Memory B cell (primary cell): ENCODE data around the gene MFAP3L.
A peak's percentile ranks its signal among the peaks of the same experiment; 100 is the strongest.

Experiments used
- ATAC-seq: fragments of 150-1000 bp; cut with Tn5 transposase; 2 replicates; pipeline ENCODE4 v1.10.0; 2021; ENCODE audit warnings: low read depth, mild to moderate bottlenecking, moderate library complexity
- DNase-seq, 2 donors: peaks; one replicate each; pipeline ENCODE4 v3.0.0; 2022; ENCODE audit warnings: low spot score in 2 of 2
- H3K27ac Mint-ChIP-seq: one replicate; pipeline ENCODE4 v1.8.0; 2022; ENCODE audit warnings: mild to moderate bottlenecking, moderate library complexity, mixed read lengths
- H3K27me3 Mint-ChIP-seq: one replicate; pipeline ENCODE4 v1.8.0; 2022; ENCODE audit warnings: mixed read lengths
- H3K36me3 Mint-ChIP-seq: one replicate; pipeline ENCODE4 v1.8.0; 2022; ENCODE audit warnings: mild to moderate bottlenecking, mixed read lengths
- H3K4me1 Mint-ChIP-seq: one replicate; pipeline ENCODE4 v1.8.0; 2022; ENCODE audit warnings: mixed read lengths
- H3K4me3 Mint-ChIP-seq: one replicate; pipeline ENCODE4 v1.8.0; 2022; ENCODE audit warnings: mild to moderate bottlenecking, moderate library complexity, mixed read lengths
- H3K9me3 Mint-ChIP-seq: one replicate; pipeline ENCODE4 v1.8.0; 2022; ENCODE audit warnings: mixed read lengths

MFAP3L gene

DNA sequence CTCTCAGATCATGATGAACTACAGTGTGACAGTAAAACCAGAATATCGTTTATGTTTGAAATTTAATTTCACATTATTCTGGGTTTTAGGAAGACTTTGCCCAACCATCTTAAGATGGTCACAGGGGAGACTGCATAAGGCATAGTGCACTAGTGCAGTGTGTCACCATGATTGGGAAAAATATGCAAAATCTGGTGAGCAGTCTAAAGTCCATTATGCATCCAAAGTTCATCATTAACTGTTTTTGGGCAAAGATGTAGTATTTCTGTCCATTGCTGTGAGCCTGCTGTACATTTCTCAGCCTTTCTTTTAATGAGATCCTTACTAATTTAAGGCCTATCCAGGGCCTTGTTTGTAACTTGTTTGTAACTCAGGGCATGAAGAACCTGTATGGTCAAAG is 11.3 kb upstream of the MFAP3L start:
- Mint-ChIP-seq H3K4me1 (no peaks in the 10 kb centered on the region), H3K27me3 (peaks cover 4% of the 10 kb centered on the region), H3K9me3 (no peaks in the 10 kb centered on the region), H3K27ac (no peak overlapping the region), H3K4me3 (no peak overlapping the region), H3K36me3 (no peaks in the 10 kb centered on the region)
- no peak for DNase-seq
- no peak for ATAC-seq

- ATAC-seq (no peak), DNase-seq (no peak)
- Mint-ChIP-seq H3K4me3 (no peak overlapping the region), H3K9me3 (no peaks in the 10 kb centered on the region), H3K27ac (no peak overlapping the region), H3K36me3 (no peaks in the 10 kb centered on the region), H3K27me3 (peaks cover 4% of the 10 kb centered on the region), H3K4me1 (no peaks in the 10 kb centered on the region)
These were observed 9.7 kb upstream of the MFAP3L start for GRCh38 chr4:170035845-170036244.

DNA sequence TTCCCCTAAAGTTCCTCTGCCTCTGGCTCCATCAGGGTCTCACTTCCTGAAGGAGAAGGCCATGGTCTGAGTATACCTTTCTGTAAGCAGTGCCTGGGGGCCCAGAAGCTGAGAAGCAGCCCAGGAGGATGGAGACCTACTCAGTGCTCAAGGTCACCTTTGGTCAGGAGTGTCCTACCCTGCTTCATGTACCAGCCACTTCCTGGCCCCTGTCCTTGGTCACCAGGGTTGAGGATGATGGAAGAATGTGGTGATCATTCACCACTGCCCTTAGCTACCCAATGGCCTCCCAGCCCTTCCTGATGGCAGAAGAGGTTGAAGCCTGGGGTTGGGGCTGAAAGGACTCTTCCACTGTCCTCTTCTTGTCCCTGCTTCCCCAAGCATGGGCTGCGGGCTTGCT is 9.0 kb upstream of the MFAP3L start:
- Mint-ChIP-seq H3K4me1 (no peaks in the 10 kb centered on the region), H3K27ac (no peak overlapping the region), H3K36me3 (no peaks in the 10 kb centered on the region), H3K27me3 (peaks cover 4% of the 10 kb centered on the region), H3K9me3 (no peaks in the 10 kb centered on the region), H3K4me3 (no peak overlapping the region)
- DNase-seq (no peak), ATAC-seq (no peak)

DNA sequence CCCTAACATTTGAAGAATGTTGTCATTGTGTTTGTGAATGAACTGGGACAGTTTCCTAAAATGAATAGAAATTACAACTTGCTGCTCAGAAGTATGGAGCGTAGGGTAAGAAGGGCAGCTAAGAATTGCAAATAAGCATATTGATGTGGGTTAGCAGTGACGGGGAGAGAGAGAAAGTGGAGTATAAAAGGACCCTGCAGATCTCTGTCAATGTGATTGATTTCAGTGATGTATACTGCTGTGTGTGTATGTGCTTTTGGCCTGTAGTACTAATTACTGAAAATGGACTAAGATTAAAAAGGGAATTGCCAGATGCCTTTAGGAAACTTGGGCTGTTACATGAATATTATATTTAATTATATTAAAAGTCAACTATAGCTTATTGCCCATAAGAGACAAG is 7.8 kb upstream of the MFAP3L start:
- H3K27ac Mint-ChIP-seq = no peak overlapping the region
- no peaks in the 10 kb centered on the region for H3K9me3 Mint-ChIP-seq
- DNase-seq (no peak), ATAC-seq (no peak)
- H3K36me3 Mint-ChIP-seq = no peaks in the 10 kb centered on the region
- H3K4me1 Mint-ChIP-seq = no peaks in the 10 kb centered on the region
- no peak overlapping the region for H3K4me3 Mint-ChIP-seq
- H3K27me3 Mint-ChIP-seq = peaks cover 9% of the 10 kb centered on the region

DNA sequence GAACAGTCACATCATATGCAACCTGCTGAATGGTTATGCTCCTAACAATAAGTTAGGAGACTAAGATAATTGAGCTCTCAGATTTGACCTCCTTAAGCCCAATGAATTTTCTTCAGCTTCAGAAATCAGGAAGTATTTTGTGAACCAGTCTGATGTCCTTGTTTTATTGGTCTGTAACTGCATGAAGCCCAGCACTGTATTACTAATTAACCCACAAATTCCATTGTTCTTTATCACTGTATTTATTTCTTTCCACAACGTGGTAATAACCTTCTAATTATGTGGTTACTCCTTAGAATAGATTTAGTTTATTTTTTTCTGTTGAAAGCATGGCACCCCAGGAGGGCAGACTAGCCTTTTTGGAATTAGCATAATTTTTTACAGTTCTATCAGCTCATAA is 3.9 kb upstream of the MFAP3L start:
- H3K27ac Mint-ChIP-seq = no peak overlapping the region
- no peak overlapping the region for H3K4me3 Mint-ChIP-seq
- no peak for ATAC-seq
- DNase-seq = no peak
- peaks cover 9% of the 10 kb centered on the region for H3K27me3 Mint-ChIP-seq
- H3K9me3 Mint-ChIP-seq = peaks cover 2% of the 10 kb centered on the region
- no peaks in the 10 kb centered on the region for H3K36me3 Mint-ChIP-seq
- H3K4me1 Mint-ChIP-seq = peaks cover 5% of the 10 kb centered on the region

GRCh38 chr4:170027181-170027829 is 1.1 kb upstream of the MFAP3L start:
- DNase-seq (peak; percentile 83 to 85), ATAC-seq (peak; percentile 75)
- Mint-ChIP-seq H3K36me3 (no peaks in the 10 kb centered on the region), H3K4me3 (peak overlapping the region; percentile 87), H3K9me3 (peaks cover 2% of the 10 kb centered on the region), H3K4me1 (peaks cover 5% of the 10 kb centered on the region), H3K27me3 (peaks cover 7% of the 10 kb centered on the region), H3K27ac (peak overlapping the region; percentile 63)

GRCh38 chr4:170025523-170026252 is 507 bp downstream of the MFAP3L start:
- Mint-ChIP-seq H3K27ac (no peak overlapping the region), H3K9me3 (peaks cover 2% of the 10 kb centered on the region), H3K4me3 (peak overlapping the region; percentile 76), H3K4me1 (peaks cover 5% of the 10 kb centered on the region), H3K27me3 (peaks cover 9% of the 10 kb centered on the region), H3K36me3 (no peaks in the 10 kb centered on the region)
- ATAC-seq (no peak), DNase-seq (peak in 1 of 2 donors; percentile 4)

GRCh38 chr4:170022211-170022610 is 4.0 kb downstream of the MFAP3L start:
- DNase-seq = no peak
- Mint-ChIP-seq H3K9me3 (no peaks in the 10 kb centered on the region), H3K27ac (no peak overlapping the region), H3K36me3 (no peaks in the 10 kb centered on the region), H3K4me3 (no peak overlapping the region), H3K4me1 (peaks cover 1% of the 10 kb centered on the region), H3K27me3 (peaks cover 5% of the 10 kb centered on the region)
- ATAC-seq = no peak

DNA sequence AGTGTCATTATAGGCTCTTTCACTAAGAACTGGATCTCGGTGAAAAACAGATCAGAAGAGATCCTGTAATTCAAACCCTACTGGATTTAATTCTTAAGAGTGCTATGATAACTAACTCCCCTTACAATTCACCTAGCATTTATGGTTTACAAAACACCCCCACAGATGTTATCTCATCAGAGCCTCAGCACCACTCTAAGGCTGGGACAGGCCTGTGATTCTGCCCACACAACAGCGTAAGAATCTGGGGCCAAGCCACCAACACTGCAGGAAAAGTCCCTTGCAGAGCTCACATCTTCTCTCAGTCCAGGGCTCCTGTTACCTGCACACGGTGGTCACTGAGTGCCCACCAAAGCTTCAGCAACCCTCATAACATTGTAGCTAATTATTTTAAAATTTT is 8.9 kb downstream of the MFAP3L start:
- no peaks in the 10 kb centered on the region for H3K36me3 Mint-ChIP-seq

GRCh38 chr4:170015285-170015684 is 10.9 kb downstream of the MFAP3L start:
- H3K27ac Mint-ChIP-seq = no peak overlapping the region
- DNase-seq (no peak), ATAC-seq (no peak)
- H3K27me3 Mint-ChIP-seq = peaks cover 7% of the 10 kb centered on the region
- peaks cover 2% of the 10 kb centered on the region for H3K9me3 Mint-ChIP-seq
- no peaks in the 10 kb centered on the region for H3K4me1 Mint-ChIP-seq
- H3K36me3 Mint-ChIP-seq = no peaks in the 10 kb centered on the region
- H3K4me3 Mint-ChIP-seq = no peak overlapping the region

More for the DNA sequence above, 8.9 kb downstream of the MFAP3L start:
- Mint-ChIP-seq H3K27ac (no peak overlapping the region), H3K4me3 (no peak overlapping the region), H3K9me3 (no peaks in the 10 kb centered on the region), H3K27me3 (peaks cover 10% of the 10 kb centered on the region), H3K4me1 (no peaks in the 10 kb centered on the region)
- DNase-seq = no peak
- ATAC-seq = no peak

DNA sequence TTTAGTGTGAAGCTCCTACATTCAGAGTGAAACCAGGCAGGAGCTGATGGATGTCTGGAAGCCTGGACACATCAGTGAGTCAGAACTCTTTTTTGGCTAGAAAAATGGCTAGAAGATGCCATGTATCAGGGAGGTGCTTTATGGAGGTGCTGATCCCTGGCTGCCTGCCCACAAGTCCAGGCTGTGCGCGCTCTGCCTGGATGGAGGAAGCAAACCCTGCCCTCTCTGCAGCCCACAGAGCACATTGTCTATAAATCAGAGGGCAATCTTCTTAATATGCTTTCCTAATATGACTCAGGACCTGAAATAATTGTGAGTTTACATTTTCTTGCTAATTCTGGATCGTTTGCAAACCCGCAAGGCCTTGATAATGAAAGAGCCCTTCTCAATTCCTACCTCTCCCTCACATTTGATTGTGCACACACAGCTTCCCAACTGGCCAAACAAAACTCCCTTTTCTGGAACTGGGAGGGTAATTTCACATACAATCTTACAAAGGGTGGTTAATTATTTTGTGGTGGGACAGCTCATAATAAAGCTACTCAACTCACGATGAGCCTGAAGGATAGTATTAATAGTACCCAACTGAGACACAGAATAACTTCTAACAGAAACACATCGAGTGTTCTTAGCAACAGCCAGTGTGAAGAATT is 11.7 kb downstream of the MFAP3L start:
- DNase-seq (no peak), ATAC-seq (no peak)
- H3K4me1 Mint-ChIP-seq = no peaks in the 10 kb centered on the region
- no peak overlapping the region for H3K4me3 Mint-ChIP-seq
- H3K36me3 Mint-ChIP-seq = no peaks in the 10 kb centered on the region
- no peak overlapping the region for H3K27ac Mint-ChIP-seq
- peaks cover 7% of the 10 kb centered on the region for H3K27me3 Mint-ChIP-seq
- H3K9me3 Mint-ChIP-seq = peaks cover 3% of the 10 kb centered on the region

DNA sequence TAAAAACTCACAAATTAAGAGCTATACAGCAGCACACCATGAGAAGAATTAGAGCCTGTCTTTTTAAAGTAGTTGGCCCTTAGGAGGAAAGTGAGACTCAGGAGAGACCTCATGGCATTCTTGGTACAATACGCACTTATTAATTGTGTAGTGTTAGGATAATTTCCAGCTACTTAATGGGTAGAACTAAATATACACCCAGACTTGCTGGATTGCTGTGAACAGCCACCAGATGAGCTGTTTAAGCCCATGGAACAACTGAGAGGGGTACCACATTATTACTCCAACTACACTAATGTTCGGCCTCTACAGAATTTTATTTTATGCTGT is 13.6 kb downstream of the MFAP3L start:
- peaks cover 7% of the 10 kb centered on the region for H3K27me3 Mint-ChIP-seq
- DNase-seq (no peak), ATAC-seq (no peak)
- no peaks in the 10 kb centered on the region for H3K36me3 Mint-ChIP-seq
- no peak overlapping the region for H3K27ac Mint-ChIP-seq
- H3K9me3 Mint-ChIP-seq = peaks cover 3% of the 10 kb centered on the region
- no peak overlapping the region for H3K4me3 Mint-ChIP-seq
- H3K4me1 Mint-ChIP-seq = peaks cover 10% of the 10 kb centered on the region

GRCh38 chr4:170011921-170012628 is 14.1 kb downstream of the MFAP3L start:
- Mint-ChIP-seq H3K4me1 (peaks cover 10% of the 10 kb centered on the region), H3K36me3 (no peaks in the 10 kb centered on the region), H3K27me3 (peaks cover 7% of the 10 kb centered on the region), H3K27ac (no peak overlapping the region), H3K9me3 (peaks cover 3% of the 10 kb centered on the region), H3K4me3 (no peak overlapping the region)
- ATAC-seq (no peak), DNase-seq (no peak)

GRCh38 chr4:170009291-170009690 is 16.9 kb downstream of the MFAP3L start:
- Mint-ChIP-seq H3K9me3 (peaks cover 3% of the 10 kb centered on the region), H3K4me3 (no peak overlapping the region), H3K27me3 (peaks cover 7% of the 10 kb centered on the region), H3K36me3 (no peaks in the 10 kb centered on the region), H3K4me1 (peaks cover 10% of the 10 kb centered on the region), H3K27ac (no peak overlapping the region)
- ATAC-seq (no peak), DNase-seq (no peak)
